Lung (tissue), 12 donors: ENCODE data around the gene CABLES1. TPM values are rescaled to one million over a fixed set of nuclear protein-coding genes. Genes with fewer than 3 reads are reported as not detected.

ENCODE experiments used
- ATAC-seq: fragments of 200-7000 bp; cut with Tn5 transposase; one replicate; pipeline ENCODE4 v1.9.1; 2020; ENCODE audit warnings: moderate number of reproducible peaks; ENCODE audit not compliant: insufficient read depth, low FRiP score
- DNase-seq, 3 donors: peaks; one replicate each; pipeline ENCODE4 v3.0.0-alpha.2; 2013 to 2017
- H3K27ac ChIP-seq, 2 donors: one replicate each; pipeline ENCODE4 v1.5.1; 2013; ENCODE audit warnings: mild to moderate bottlenecking in 2 of 2, moderate library complexity in 2 of 2, control low read depth in 1 of 2, inconsistent platforms in 1 of 2, low read depth in 1 of 2, low read length in 1 of 2
- H3K27me3 ChIP-seq, 3 donors: one replicate each; pipeline ENCODE4 v1.5.1; 2013; ENCODE audit warnings: low read length in 2 of 3; ENCODE audit not compliant: control insufficient read depth in 3 of 3, insufficient read depth in 3 of 3
- H3K36me3 ChIP-seq, 4 donors: one replicate each; pipeline ENCODE4 v1.5.1; 2013; ENCODE audit warnings: low read length in 4 of 4, mild to moderate bottlenecking in 1 of 4, moderate library complexity in 1 of 4; ENCODE audit not compliant: control insufficient read depth in 4 of 4, insufficient read depth in 4 of 4
- H3K4me1 ChIP-seq, 5 donors: one replicate each; pipeline ENCODE4 v1.5.1; 2013; ENCODE audit warnings: low read length in 5 of 5, mild to moderate bottlenecking in 2 of 5, moderate library complexity in 1 of 5; ENCODE audit not compliant: control insufficient read depth in 5 of 5, insufficient read depth in 5 of 5
- H3K4me3 ChIP-seq: one replicate; pipeline ENCODE4 v1.5.1; 2013; ENCODE audit warnings: mild to moderate bottlenecking, control low read depth, moderate library complexity
- H3K9ac ChIP-seq, 2 donors: one replicate each; pipeline ENCODE4 v1.5.1; 2013; ENCODE audit warnings: low read length in 2 of 2, control low read depth in 1 of 2; ENCODE audit not compliant: insufficient read depth in 1 of 2
- H3K9me3 ChIP-seq, 4 donors: one replicate each; pipeline ENCODE4 v1.5.1; 2013; ENCODE audit warnings: low read length in 3 of 4, mild to moderate bottlenecking in 1 of 4, moderate library complexity in 1 of 4; ENCODE audit not compliant: control insufficient read depth in 4 of 4, insufficient read depth in 3 of 4
- WGBS, 2 donors: extraction: QIAGEN DNeasy Blood & Tissue Kit; methylation state at CpG; one replicate each; pipeline ENCODE4 v1.1.7; 2013; 5-methylcytosine and 5-hydroxymethylcytosine counted together
- polyA plus RNA-seq, 2 donors: library from polyadenylated mRNA; stranded (reverse); fragments of 200-250 nt; gene quantifications; one replicate each; pipeline ENCODE4 v1.2.1, GENCODE V29; 2013
- total RNA-seq, 2 donors: library from RNA; depleted of rRNA in 1 of 2; stranded (reverse); fragments of >200 nt in 1 of 2; gene quantifications; one replicate each; pipeline ENCODE4 v1.2.1, GENCODE V29; 2014 to 2021
- TF ChIP-seq, protein P1 (sequence below): IDR thresholded peaks from 2 replicates; pipeline ENCODE4 v1.5.1; 2012; ENCODE audit warnings: mild to moderate bottlenecking; ENCODE audit errors: control extremely low read depth, extremely low read depth
- donor health status: control.
- donor health status: control.
- donor health status: Bipolar disorder and iron deficiency.
- donor health status: healthy.
- donor health status: DM: yes; HTN: yes; CAD: no.

CABLES1 gene
- total and polyA plus RNA-seq, 4 donors = 4.2 to 32.6 (median 14.7) TPM

DNA sequence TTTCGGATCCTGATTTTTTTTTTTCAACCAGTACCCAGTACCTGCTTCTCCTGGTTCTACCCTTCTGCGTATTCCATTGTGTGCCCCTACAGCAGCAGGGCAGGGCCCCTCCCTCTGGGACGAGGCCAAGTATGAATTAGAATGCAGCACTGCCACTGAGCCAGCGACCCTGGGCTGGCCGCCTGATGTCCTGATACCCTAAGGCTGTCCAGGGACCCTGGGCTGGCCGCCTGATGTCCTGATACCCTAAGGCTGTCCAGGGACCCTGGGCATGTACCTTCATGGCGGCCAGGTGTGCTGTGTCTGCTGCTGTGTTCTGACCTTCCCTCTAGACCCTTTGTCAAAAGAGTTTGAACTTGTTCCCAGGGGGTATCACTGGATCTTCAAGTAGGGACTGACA is 42.9 kb downstream of the CABLES1 start:
- H3K36me3 ChIP-seq = no peaks in the 10 kb centered on the region
- no peak for ATAC-seq
- H3K4me3 ChIP-seq = no peak overlapping the region
- 67 to 83% methylated on average over 7 of the region's 7 CpGs for WGBS, 2 donors
- TF ChIP-seq, protein P1, sequence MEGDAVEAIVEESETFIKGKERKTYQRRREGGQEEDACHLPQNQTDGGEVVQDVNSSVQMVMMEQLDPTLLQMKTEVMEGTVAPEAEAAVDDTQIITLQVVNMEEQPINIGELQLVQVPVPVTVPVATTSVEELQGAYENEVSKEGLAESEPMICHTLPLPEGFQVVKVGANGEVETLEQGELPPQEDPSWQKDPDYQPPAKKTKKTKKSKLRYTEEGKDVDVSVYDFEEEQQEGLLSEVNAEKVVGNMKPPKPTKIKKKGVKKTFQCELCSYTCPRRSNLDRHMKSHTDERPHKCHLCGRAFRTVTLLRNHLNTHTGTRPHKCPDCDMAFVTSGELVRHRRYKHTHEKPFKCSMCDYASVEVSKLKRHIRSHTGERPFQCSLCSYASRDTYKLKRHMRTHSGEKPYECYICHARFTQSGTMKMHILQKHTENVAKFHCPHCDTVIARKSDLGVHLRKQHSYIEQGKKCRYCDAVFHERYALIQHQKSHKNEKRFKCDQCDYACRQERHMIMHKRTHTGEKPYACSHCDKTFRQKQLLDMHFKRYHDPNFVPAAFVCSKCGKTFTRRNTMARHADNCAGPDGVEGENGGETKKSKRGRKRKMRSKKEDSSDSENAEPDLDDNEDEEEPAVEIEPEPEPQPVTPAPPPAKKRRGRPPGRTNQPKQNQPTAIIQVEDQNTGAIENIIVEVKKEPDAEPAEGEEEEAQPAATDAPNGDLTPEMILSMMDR = no peak
- H3K9ac ChIP-seq = no peak overlapping the region
- no peak for DNase-seq
- H3K9me3 ChIP-seq = no peaks in the 10 kb centered on the region
- peaks cover 3 to 17% (median 9%) of the 10 kb centered on the region in 5 donors for H3K4me1 ChIP-seq
- H3K27me3 ChIP-seq = no peaks in the 10 kb centered on the region
- H3K27ac ChIP-seq = peak overlapping the region in 1 of 2 donors; percentile 30

DNA sequence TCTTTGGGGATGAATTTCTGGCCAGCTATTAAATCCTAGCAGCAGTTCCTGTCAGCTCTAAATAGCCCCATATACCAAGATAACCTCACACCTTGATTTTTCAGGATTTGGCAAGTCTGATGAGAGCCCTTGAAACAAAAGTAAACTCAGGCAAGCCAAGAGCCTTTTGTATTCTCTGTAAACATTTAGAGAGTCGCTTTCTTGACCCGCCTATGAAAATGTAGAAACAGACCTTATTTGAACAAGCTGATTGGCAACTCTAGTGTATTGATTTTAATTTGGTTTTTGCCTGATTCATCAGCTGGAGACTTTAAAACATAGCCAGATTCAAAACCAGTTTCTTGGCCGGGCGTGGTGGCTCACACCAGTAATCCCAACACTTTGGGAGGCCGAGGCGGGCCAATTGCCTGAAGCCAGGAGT is 43.4 kb downstream of the CABLES1 start:
- TF ChIP-seq, protein P1 = no peak
- H3K4me1 ChIP-seq = peaks cover 3 to 17% (median 9%) of the 10 kb centered on the region in 5 donors
- H3K36me3 ChIP-seq = no peaks in the 10 kb centered on the region
- H3K27me3 ChIP-seq = no peaks in the 10 kb centered on the region
- H3K9me3 ChIP-seq = no peaks in the 10 kb centered on the region
- no peak overlapping the region for H3K9ac ChIP-seq
- peak in 2 of 3 donors; percentile 49 to 75 for DNase-seq
- 56 to 83% methylated on average over 6 of the region's 6 CpGs for WGBS, 2 donors
- ATAC-seq = peak; percentile 51
- no peak overlapping the region for H3K27ac ChIP-seq
- no peak overlapping the region for H3K4me3 ChIP-seq

DNA sequence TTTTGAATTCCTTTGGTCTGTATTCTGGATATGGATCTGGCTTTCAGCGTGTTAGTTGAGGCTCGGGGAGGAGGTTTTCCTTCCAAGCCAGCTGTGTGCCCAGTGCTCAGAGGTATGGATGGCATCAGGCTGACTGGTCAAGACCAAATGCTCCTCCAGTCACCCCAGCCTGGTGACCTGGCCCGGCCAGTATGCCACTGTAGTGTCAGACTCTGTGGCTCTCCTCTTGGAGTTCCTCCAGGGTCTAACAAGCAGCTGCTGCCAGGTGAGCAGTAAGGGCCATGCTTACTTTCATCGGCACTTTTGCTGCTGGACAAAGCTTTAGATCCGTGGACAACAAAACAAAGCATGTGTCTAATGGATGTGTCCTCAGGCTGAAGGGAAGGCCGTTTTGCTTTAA is 44.1 kb downstream of the CABLES1 start:
- no peak overlapping the region for H3K4me3 ChIP-seq
- H3K9ac ChIP-seq = no peak overlapping the region
- H3K9me3 ChIP-seq = no peaks in the 10 kb centered on the region
- no peaks in the 10 kb centered on the region for H3K27me3 ChIP-seq
- 76 to 89% methylated on average over 6 of the region's 6 CpGs for WGBS, 2 donors
- no peak for DNase-seq
- TF ChIP-seq, protein P1 = no peak
- H3K27ac ChIP-seq = no peak overlapping the region
- no peak for ATAC-seq
- peaks cover 3 to 17% (median 9%) of the 10 kb centered on the region in 5 donors for H3K4me1 ChIP-seq
- H3K36me3 ChIP-seq = no peaks in the 10 kb centered on the region

DNA sequence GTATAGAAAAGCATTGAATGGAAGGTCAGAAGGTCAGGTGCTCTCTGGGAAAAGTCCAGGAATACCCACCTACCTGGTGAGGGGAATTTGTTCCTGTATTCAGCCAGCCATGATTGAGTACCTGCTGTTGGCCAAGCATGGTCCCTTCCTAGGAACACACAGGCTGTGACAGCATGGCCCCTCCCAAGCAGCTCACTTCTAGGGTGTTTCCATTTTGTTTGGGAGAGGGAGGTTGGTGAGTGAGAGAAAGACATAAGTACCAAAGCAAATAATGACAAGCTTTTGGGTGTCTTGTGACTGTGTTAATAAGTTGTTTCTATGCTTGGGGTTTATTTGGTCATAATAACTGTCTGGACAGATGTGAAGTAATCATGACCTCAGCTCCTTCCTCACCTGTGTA is 46.3 kb downstream of the CABLES1 start:
- no peak for ATAC-seq
- H3K27ac ChIP-seq = no peak overlapping the region
- TF ChIP-seq, protein P1 = no peak

More for the DNA sequence above, 46.3 kb downstream of the CABLES1 start:
- H3K4me1 ChIP-seq = peaks cover 3 to 25% (median 9%) of the 10 kb centered on the region in 5 donors
- no peaks in the 10 kb centered on the region for H3K27me3 ChIP-seq
- DNase-seq = no peak
- H3K9ac ChIP-seq = no peak overlapping the region
- H3K4me3 ChIP-seq = no peak overlapping the region
- no peaks in the 10 kb centered on the region for H3K9me3 ChIP-seq
- H3K36me3 ChIP-seq = no peaks in the 10 kb centered on the region
